GM18505 (cell line): ENCODE measurements around the gene U2AF2.

Source experiments
- ATAC-seq: cut with Tn5 transposase; IDR thresholded peaks from one replicate; pipeline ENCODE4 v1.9.1; 2021; ENCODE audit not compliant: unreplicated experiment
- POLR2A ChIP-seq: IDR thresholded peaks from 4 replicates; pipeline ENCODE4 v1.6.1; 2011; ENCODE audit warnings: borderline replicate concordance; ENCODE audit not compliant: insufficient read depth, insufficient read length; ENCODE audit errors: extremely low read depth

The U2AF2 gene

GRCh38 chr19:55643003-55643886 is 11.6 kb upstream of the U2AF2 start, which contains the start of gene ZNF581:
Gene ZNF581 (plus strand): TSS chr19:55643649. CDS start chr19:55644572, 923 bp downstream.
- no peak for ATAC-seq
- peak; percentile 61 for TF ChIP-seq POLR2A

GRCh38 chr19:55643887-55644176 is 11.0 kb upstream of the U2AF2 start:
- no peak for TF ChIP-seq POLR2A
- no peak for ATAC-seq

GRCh38 chr19:55644191-55644833 is 10.5 kb upstream of the U2AF2 start:
- ATAC-seq: no peak
- TF ChIP-seq POLR2A: no peak

GRCh38 chr19:55644842-55645511 is 9.9 kb upstream of the U2AF2 start:
- TF ChIP-seq POLR2A: no peak
- no peak for ATAC-seq

- ATAC-seq: no peak
- no peak for TF ChIP-seq POLR2A
These were observed 9.3 kb upstream of the U2AF2 start for GRCh38 chr19:55645512-55645881.

GRCh38 chr19:55646889-55647731 is 7.7 kb upstream of the U2AF2 start:
- peak; percentile 31 for TF ChIP-seq POLR2A
- no peak for ATAC-seq

GRCh38 chr19:55647732-55648584 is 6.9 kb upstream of the U2AF2 start, which contains the start of gene CCDC106:
Gene CCDC106 (plus strand): TSS chr19:55648212. CDS start chr19:55649047, 835 bp downstream.
- peak; percentile 13 for TF ChIP-seq POLR2A
- no peak for ATAC-seq

- TF ChIP-seq POLR2A: no peak
- ATAC-seq: no peak
These were observed 6.1 kb upstream of the U2AF2 start for GRCh38 chr19:55648585-55649267.

- no peak for ATAC-seq
- no peak for TF ChIP-seq POLR2A
These were observed 5.3 kb upstream of the U2AF2 start for GRCh38 chr19:55649268-55650125.

- TF ChIP-seq POLR2A: no peak
- ATAC-seq: no peak
These were observed 4.7 kb upstream of the U2AF2 start for GRCh38 chr19:55650126-55650557.
